Measurements from ENCODE around the gene TDRD9.
"Not testable (repeated sequence)": the region's sequence is repeated elsewhere in the genome, so short reads cannot be mapped to it uniquely, and the experiment has no call there.

The TDRD9 gene, protein sequence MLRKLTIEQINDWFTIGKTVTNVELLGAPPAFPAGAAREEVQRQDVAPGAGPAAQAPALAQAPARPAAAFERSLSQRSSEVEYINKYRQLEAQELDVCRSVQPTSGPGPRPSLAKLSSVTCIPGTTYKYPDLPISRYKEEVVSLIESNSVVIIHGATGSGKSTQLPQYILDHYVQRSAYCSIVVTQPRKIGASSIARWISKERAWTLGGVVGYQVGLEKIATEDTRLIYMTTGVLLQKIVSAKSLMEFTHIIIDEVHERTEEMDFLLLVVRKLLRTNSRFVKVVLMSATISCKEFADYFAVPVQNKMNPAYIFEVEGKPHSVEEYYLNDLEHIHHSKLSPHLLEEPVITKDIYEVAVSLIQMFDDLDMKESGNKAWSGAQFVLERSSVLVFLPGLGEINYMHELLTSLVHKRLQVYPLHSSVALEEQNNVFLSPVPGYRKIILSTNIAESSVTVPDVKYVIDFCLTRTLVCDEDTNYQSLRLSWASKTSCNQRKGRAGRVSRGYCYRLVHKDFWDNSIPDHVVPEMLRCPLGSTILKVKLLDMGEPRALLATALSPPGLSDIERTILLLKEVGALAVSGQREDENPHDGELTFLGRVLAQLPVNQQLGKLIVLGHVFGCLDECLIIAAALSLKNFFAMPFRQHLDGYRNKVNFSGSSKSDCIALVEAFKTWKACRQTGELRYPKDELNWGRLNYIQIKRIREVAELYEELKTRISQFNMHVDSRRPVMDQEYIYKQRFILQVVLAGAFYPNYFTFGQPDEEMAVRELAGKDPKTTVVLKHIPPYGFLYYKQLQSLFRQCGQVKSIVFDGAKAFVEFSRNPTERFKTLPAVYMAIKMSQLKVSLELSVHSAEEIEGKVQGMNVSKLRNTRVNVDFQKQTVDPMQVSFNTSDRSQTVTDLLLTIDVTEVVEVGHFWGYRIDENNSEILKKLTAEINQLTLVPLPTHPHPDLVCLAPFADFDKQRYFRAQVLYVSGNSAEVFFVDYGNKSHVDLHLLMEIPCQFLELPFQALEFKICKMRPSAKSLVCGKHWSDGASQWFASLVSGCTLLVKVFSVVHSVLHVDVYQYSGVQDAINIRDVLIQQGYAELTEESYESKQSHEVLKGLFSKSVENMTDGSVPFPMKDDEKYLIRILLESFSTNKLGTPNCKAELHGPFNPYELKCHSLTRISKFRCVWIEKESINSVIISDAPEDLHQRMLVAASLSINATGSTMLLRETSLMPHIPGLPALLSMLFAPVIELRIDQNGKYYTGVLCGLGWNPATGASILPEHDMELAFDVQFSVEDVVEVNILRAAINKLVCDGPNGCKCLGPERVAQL (N-terminal part only)

DNA sequence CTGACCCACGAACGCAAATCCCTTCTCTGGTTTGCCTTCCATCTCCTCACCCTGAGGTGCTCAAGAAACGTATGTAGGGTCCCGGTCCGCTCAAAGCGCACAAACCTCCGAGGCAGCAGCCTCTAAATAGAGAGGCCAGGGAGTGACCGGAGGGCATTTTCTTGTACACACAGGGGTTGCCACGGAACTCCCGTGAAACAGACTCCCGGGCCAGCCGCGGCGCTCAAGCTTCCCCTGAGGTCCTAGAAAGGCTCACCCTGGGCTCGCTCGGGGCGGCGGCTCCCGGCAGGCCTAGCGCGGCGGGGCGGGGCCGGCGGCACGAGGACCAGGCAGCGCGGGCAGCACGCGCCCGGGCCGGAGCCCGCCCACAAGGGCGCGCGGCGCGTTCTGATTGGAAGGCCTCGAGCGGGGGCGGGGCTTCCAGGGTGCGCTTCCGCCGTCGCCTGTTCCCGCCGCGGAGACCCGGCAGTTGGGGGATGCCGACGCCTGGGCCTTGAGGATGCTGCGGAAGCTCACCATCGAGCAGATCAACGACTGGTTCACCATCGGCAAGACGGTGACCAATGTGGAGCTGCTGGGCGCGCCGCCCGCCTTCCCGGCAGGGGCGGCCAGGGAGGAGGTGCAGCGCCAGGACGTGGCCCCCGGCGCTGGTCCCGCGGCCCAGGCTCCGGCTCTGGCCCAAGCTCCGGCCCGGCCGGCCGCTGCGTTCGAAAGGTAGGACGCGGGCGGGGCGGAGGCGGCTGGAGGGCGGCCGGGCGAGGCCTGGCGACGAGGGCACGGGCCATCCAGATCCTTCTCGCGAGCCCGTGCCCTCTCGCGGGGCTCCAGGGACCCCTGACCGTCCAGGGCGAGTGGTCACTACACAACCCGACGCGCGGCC, at the start of gene TDRD9:
Gene TDRD9, plus strand, starts transcription at position 446 of the 880 bp plus-strand sequence. Its CDS starts 54 bp downstream, at position 500.
- DNase-seq, result no peak

DNA sequence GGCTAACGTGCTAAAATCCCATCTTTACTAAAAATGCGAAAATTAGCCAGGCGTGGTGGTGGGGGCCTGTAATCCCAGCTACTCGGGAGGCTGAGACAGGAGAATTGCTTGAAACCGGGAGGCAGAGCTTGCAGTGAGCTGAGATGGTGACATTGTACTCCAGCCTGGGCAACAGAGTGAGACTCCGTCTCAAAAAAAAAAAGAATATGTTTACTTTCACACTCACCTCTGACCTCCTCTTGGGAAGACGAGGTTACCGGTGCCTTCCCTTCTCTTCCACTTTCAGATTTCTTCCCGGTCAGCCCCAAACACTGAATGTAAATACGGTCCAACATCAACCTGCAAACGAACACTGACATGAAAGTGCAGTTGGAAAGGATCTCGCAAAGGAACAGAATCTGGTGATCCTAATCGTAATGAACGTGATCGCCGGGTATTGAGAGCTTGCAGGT, 49.1 kb upstream of the TDRD9 start:
- DNase-seq, result no peak

DNA sequence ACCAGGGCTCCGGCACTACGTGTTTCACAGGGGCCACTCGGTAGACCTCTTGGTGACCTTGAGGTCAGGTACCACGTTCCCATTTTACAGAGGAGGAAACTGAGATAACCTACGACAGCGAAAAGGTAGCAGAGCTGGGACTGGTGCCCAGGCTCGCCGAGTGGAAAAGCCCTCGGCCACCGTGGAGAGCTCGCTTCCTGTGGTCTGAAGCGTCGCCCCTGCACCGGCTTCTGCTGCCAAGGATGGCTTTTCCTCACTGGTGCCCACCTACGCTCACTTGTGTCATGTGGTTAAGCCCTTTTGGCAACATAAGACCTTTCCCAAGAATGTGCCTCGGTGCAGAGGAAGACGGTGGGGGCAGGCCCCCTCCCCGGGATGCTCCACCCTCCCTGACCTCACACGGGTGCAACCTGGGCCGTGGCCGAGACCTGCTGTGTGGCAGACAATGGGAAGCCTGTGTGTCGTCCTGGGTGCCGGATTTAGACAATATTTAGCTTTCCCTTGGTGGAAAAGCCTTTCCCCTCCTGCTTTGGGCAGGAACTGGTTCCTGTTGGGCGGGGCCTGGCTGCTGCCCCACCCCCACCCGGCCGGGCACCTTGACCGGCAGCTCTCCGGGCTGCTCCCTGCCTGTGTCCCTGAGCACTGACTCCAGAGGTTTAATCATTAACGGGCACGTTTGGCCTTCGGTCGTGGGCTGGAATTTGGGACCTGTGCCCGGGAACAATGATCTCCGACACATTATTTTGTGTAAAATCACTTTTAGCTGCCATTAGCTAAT, 48.5 kb upstream of the TDRD9 start:
- DNase-seq, result no peak

DNA sequence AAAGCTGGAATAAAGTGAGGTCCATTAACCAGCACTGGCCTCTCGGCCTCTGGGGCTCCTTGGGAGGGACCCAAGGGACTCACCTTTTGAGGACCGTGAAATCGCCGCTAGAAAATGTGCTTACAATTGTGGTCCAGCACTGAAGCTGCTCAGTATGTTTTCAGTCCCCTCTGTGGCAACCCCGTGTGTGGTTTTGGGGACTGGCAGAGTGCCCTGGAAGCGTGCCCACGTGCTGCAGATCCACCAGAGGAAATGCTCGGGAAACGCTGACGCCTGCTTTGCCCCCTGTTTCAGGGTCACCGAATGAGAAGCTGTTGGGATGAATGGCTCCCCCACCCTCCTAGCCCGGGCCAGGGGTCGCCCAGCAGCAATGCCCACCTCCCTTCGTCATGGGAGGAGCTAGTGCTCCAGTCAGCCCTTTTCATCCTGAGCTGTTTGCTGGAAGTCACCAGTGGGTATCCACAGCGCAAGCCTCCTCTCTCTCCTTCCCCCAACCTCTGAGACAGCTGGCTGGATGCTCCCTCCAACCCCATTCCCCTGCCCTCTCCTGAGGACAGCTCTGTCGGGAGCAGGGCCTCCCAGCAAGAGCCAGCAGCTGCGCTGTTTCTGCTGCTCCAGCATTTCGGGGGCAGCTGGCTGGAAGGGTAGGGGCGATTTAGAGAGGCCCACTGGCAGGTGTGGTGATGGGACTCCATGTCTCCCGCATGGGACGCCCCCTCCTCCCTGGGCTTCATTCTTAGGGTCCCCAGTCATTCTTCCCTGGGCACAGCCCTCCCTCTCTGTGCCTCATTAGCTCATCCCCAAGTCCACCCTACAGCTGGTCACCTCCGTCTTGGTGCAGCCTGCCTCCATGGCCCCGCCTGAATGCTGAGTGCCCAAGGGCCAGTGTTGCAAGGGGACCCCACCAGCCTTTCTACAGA, 47.6 kb upstream of the TDRD9 start:
- peak; percentile 67 to 81 for DNase-seq

DNA sequence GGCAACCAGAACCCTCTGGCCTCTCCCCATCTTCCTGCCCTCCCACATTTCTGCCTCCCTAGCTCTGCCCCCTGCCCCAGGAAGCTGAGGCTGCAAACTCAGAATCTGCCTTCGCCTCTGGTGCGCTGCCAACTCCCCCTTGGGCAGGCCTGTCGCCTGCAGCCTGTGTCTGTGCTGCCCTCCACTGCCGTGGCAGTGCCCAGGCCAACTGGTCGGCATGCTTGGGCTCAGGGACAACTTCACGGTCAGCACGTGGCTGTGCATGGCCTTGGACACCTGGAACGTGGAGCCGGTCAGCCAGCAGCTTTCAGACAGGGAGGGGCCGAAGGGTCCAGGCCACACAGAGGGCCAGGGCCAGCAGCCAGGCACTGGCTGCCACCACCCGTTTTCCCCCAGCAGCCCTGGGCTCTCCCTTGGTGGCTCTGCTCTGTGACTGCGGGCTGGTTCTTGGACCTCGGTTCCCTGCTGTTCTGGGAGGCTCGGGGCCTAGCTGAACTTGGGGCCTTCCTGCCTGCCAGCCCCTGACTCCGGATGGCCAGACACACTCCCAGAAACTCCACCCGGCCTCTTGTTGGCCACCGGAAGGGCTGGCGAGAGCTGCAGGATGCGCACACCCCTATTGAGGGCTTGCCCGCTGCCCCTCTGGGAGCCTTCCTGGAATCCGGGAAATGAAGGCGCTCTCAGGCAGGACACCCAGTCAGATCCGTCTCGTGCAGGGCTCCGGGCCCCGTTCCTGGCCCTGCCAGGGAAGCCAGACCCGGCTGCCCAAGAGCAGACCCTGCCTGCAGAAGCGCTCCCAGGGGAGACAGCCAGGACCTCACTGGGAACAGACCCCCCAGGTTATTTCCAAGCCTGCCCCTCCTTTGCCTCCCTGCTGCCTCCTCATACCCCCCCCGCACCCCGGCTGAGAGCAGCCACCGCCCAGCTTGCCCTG, 46.7 kb upstream of the TDRD9 start:
- no peak for DNase-seq

DNA sequence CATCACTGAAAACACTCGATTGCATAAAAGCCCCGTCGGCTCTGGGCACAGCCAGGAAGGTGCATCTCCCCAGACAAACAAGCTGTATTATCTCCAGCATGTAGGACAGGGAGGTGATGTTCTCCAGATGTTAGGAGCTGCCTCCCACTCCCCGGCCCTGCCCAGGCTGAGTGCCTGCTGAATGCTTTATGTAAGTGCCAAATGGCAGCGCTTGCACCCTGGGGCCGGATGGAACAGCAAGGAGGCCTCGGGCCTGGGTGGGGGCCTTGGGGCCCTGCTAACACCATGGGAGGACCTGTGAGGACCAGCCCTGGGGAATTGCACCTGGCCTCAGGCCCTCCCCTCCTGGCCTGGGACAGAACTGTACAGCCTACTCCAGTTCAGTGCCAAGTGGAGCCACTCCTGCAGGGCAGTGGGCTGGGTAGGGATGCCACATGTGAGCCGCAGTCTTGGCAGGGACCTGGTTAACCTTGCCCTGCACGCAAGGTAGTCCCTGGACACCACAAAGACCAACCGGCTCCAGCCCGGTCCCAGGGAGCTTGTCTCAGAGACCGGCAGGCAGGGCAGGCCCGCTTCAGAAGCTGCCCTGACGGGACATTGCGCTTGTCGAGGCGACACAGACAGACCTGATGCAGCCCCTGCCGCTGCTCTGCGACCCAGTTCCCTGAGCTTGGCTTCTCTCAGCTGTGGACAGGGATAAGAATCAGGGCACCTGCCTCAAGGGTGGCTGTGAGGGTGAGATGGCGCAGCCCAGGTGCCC, 45.6 kb upstream of the TDRD9 start:
- DNase-seq, result no peak

DNA sequence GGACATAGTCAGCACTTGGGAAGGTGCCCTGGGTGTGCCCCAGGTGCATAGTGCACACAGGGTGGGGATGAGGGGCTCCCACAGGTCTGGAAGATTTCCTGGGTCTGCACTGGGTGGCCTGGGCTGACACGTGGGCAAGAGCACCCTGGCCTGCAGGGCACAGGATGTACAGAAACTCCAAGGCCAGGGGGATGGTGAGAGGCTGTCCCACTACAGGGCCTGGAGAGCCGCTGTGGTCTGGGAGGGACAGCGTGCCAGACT, 45.1 kb upstream of the TDRD9 start:
- DNase-seq, result no peak

DNA sequence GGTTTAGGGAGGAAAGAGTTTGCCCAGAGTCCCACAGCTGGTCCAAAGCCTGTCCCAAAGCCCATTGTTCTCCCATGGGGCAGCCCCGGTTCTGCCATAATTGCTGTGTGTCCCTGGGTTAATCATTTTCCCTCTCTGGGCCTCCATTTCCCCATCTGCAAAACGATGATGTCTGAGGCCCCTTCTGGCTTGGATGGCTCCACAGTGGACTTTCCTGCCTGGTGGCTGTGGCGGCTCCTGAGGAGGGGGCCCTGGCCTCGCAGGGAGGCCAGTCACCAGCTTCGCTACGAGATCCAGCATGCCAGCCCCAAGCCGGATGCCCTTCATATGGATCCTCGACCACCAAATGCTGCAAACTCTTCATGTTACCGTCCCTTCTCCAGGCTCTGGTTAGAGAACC, 43.4 kb upstream of the TDRD9 start:
- DNase-seq, result no peak

DNA sequence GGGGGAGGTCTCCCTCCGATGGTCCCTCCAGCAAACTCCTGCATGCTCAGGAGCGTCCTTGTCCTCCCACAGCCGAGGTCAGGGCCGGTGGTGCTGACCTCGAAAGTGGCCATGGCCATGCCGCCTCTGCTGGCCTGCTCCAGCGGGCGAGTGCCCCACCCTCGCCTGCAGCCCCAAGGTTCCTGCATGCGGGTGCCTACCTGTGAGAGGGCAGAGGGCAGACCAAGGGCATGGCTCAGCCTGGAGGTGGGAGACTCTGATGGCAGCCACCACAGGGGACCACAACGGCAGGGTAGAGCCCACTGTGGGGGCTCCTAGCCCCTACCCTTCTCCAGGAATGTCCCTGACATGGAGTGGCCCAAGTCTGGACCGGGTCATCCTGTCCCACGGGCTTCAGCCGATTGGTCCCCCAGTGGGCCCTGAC, 42.7 kb upstream of the TDRD9 start:
- no peak for DNase-seq

DNA sequence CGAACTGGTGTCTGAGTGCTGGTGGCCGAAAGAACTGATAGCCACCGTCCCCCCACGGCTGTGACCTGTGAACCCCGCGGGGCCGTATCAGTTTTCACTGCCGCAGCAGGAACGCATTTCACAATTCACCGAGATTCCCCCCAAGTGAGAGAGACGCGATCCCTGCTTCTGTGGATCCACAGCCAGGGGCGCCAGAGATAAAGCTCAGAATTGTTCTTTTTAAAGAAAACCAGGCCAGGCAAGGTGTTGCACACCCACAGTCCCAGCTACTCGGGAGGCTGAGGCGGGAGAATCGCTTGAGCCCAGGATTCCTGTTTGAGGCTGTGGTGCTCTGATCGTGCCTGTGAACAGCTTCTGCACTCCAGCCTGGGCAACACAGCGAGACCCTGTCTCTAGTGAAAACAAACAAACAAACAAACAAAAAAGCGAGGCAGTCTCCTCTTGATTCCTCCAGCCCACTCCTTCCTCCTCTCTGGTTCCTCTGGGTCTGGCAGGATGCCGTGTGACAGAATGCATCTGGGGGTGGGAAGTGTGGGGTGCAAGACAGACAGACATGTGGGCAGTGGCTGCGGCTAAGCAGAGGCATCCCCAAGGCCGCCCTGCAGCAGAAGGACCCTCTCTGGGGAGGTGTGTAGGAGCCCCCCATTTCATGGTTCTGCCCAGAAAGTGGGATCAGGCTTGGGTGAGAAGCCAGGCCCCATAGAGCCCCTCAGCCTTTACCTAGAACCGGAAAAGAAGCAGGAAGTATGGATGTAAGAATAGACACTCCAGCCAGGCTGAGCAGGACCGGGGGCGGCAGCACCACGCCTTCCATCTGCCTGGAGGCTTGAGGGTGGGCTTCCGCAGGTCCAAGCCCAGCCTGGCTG, 41.7 kb upstream of the TDRD9 start:
- no peak for DNase-seq

DNA sequence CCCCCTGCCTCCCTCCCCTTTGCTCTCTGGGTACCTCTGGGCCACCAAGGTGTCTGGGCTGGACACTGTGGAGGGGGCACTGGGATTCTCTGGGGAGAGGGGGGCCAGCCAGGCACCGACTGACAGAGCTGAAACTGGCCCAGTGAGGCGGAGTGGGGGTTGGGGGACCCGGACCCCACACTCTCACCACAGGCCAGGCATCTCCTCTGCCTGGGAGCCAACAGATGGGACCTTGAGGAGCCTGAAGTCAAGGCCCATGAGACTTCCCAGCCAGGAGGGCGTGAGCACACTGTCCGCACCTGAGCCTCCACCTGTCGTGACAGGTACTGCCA, 41.1 kb upstream of the TDRD9 start:
- DNase-seq, result no peak

DNA sequence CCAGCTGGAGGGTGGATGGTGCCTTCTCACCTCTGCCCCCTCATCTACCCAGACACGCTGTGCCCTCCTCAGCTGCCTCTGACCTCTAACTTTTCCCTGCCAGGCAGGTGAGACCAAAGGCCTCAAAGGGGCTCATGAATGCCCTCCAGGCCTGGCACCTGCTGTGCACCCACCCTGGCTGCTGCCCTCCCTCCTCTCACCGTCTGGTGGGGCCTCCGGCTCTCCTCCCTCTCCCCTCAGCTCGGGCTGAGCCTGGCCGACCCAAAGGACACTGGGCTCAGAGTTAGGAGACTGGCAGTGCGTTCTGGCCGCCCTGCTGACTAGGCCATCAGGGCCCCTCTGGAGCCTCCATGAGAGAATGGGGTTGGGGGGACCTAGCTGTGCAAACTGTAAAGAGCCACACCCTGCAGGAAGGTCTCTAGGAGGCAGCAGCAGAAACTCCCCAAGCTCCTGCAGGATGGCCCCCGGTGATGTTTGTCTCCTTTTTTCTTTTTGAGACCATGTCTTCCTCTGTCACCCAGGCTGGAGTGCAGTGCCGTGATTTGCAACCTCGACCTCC, 40.6 kb upstream of the TDRD9 start:
- DNase-seq, result no peak

DNA sequence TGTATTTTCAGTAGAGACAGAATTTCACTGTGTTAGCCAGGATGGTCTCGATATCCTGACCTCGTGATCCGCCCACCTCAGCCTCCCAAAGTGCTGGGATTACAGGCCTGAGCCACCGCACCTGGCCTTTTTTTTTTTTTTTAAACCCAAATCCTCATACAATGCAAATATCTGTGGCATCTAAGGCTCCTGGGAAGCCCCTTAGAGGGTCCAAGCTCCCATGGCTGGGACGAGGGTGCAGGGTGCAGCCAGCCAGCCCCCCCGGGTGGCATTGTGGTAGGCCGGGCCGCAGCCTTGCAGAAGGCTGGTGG, 39.3 kb upstream of the TDRD9 start:
- not testable (repeated sequence) for DNase-seq

DNA sequence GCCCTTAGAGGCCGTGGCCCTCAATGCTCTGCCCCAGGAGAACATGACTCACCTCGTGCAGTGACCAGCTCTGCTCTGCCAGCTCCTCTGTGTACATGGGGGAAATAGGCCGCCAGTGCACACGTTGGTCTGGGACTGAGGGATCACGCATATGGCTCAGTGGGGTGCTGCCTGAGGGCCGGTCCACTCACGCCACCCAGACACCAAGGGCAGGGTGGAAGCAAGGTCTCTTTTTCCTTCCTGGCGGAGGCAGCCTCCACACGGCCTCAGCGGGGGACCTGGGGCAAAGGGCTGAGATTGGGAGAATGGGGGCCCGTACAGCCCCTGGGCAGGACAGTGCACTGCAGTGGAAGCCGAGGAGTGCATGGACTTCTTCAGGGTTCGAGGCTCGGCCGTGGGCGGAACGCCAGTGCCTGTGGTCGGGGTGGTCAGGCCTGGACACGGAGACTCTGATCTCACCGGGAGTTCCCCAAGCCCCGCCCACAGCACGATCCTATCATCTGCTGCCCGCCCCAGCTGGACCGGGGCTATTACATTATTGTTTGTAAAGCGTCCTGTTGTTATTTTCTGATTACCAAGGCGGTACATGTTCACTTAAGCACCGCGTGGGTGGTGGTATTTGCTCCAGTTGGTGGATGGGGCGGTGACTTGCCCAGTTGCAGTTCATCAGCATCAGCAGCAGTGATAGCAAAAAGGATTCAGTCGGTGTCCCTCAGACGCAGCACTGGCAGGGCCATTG, 38.8 kb upstream of the TDRD9 start:
- no peak for DNase-seq

DNA sequence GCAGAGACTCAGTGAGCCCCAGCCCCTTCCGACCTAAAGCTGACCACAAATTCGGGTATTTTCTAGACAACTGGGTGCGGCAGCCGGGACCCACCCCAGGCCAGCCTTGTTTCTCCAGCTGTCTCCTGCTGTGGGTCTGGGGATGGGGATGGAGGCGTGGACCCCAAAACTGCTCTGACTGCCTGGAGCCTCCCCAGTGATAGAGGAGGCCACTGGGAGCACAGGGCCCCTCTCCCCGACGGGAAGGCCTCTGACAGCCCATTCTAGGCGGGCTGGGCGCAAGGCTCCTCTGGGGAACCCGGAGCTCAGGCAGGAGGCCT, 38.2 kb upstream of the TDRD9 start:
- no peak for DNase-seq

DNA sequence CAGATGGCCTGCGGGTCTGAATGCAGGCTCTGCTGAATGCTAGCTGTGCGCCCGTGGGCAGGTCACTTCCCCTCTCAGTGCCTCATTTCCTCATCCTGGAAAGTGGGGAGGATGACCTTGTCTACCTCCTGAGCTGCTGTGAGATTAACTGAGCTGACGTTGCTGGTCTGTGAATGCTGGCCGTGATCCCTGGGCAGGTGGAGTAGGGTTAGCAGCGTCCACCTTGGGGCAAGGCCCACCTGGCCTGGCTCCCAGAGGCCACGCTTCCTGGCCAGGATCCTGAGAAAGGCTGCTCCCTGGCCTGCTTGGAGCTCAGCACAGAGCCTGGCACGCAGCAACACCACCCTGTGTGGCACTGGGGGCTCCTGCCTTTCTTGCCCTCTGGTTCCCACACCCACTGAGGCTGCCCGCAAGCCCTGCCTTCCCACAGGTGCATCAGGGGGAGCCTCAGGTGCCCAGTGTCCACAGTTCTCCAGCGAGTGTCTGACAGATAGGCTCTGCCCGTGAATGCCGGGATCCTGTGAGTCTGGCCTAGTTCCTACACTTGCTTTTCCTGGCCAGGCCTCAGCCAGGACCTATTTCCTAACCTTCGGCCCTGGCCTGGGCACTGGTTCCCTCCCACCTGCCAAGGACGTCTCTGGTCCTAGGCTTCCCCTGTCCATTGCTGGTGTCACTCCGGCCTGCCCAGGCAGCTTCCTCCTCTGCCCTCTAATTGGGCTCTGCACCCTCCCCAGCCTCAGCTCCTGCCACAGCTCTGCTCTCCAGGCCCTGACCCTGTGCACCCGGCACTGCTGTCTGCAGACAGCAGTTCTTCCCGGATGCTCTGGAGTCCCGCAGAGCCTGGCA, 37.2 kb upstream of the TDRD9 start:
- DNase-seq, result no peak

Measured in AML-193 (cell line).